A549 treated with AZD9567 at 1 μM for 4 hours (cell line): ENCODE measurements around the gene C1RL. TPM values are rescaled to one million over a fixed set of nuclear protein-coding genes. Genes with fewer than 3 reads are reported as not detected.

ENCODE experiments used
- total RNA-seq: library from RNA; stranded (reverse); fragments of 200-300 nt; extraction: Qiagen RNA extraction; gene quantifications from 5 replicates; pipeline ENCODE4 v1.2.3, GENCODE V29; 2022; ENCODE audit not compliant: insufficient read depth

C1RL gene, protein sequence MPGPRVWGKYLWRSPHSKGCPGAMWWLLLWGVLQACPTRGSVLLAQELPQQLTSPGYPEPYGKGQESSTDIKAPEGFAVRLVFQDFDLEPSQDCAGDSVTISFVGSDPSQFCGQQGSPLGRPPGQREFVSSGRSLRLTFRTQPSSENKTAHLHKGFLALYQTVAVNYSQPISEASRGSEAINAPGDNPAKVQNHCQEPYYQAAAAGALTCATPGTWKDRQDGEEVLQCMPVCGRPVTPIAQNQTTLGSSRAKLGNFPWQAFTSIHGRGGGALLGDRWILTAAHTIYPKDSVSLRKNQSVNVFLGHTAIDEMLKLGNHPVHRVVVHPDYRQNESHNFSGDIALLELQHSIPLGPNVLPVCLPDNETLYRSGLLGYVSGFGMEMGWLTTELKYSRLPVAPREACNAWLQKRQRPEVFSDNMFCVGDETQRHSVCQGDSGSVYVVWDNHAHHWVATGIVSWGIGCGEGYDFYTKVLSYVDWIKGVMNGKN
- 10.8 to 17.2 TPM (median 13.2 TPM) in 5 replicates for total RNA-seq

DNA sequence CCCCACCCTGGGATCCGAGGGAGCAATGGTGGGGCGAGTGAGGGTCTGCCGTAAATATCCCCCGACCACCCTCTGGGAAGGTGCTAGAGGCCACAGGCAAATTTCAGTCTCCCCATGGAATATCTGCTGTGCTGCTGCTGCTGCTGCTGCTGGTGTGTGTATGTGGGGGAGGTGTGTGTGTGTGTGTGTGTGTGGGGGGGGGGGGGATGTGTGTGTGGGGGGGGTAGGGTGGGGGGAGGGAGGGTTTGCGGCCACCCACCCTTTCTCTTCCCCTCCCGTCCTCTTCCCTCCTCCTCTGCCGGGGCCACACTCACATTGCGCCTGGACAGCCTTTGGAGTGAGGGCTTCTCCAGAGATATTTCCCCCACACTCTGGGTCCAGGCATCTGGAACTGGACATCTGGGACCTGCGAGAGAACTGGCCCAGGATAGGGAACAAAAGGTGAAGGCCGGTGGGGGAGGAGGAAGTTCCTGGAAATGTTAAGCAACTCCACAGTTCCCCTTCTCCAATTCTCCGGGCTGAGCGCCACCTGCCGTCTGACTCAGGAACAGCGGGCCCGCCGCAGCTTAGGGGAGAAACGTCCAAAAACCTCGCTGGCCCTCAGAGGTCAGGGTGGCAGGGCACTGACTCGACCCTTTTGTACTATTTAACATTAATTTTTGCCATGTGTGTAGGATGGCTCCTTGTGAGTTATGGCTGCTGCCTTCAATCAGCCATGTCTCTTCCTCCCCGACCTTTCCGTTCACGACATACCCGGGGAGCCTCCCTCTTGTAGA, at the start of gene C1RL:
C1RL (minus strand) TSS at position 419 of the 776 bp plus-strand sequence; CDS start at position 385, 34 bp downstream.

DNA sequence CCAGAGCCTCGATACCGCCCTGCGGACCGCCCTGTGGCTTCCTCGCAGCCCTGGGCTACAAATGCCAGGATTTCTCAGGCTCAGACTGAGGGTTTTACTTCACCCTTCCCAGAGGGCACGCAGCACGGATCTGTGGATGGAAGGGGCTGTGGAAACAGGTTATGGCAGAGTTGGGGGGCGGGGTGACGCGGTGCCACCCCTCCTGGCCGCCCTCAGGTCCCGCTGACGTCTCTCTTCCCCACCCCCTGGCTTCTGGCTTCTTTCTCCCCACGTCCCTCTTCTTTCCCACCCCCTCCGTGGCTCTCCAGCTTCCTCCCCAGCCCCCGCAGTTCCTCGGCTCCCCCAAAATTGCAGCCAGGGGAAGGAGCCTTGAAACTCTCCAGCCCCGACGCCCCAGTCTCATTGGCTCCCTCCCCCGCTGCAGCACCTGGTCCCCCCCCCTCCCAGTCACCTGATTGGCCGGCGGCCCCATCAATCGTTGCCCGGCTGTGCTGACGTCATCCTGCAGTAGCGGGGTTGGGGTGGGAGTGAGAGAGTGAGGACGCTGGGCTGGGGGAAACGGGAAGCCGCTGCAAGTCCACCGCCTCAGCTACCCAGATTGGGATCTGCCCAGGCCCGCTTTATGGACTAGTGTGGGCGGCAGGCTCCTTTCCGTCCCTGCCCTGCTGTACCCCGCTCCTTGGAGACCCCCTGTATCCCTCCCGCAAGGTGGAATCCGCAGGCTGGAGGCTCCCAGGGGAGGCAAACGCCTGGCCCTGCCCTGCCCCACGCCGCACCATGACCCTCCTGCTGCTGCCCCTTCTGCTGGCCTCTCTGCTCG, 21.1 kb upstream of the C1RL start, which contains the start of gene CLSTN3:
CLSTN3 (plus strand) TSS at position 500 of the 820 bp plus-strand sequence; CDS start at position 778, 278 bp downstream.

DNA sequence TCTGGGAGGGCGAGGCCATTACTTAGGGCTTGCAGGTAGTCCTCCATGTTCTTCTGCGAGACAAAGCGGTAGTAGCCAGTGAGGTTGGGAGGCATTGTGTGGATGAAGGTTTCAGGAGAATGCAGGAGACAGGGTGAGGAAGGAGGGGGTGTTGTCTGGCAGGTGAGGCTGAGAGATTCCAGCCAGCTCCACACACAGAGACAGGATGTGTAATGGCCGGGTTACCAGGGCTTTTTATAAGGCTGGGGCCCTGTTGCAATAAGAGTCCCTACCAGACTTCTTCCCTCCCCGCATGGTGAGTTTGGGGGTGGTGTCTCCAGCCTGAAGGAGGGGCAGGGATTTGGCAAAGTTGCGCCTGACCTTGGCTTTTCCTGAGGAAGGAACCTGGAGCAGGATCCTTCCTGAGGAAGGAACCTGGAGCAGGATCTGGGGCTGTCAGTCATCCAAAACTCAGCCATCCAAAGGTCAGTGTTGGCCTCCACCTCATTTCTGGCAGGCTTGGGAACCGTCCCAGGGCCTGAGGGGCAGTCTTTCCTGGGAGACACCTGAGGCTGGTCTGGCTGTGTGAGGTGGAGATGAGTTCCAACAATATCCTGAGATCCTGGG, 19.8 kb upstream of the C1RL start, which contains the start of gene RBP5:
RBP5 (minus strand) TSS at position 209 of the 606 bp plus-strand sequence; CDS start at position 95, 114 bp downstream.

DNA sequence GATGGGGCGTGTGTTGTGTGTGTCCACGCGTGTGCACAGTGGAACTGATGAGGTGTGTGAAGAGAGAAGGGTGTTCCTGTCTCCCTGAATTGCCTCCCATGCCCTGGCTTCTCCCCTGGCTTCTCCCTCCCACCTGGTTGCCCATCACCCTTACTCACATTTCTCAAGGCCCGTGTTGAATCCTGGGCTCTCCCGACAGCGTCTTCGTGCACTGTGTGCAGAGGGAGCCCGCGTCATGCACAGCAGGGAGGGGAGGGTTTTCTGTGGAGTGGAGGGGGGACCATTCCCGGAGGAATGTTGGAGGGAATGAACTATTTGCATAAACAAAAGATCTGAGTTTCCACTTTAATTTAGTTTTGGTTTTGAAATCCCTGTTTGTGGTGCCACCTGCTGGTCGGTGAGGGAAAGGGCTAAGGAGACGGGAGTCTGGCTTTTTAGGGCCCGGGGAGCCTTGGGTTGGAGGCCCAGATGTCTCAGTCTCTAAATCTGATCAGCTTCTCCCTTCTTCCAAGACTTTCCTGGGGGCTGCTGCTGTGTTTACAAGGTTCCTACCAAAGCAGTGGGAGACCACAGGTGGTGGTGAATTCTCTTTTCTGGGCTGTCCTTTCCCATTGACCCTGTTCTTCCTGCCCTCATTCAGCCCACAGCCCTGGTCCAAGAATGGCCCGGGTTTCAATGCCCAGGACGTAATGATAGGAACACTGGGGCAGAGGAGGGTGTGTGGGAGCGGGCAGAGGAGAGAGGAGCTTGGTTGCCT, 16.6 kb downstream of the C1RL start, which contains the start of gene C1R:
C1R (minus strand) TSS at position 217 of the 757 bp plus-strand sequence; CDS start at position 160, 57 bp downstream.

DNA sequence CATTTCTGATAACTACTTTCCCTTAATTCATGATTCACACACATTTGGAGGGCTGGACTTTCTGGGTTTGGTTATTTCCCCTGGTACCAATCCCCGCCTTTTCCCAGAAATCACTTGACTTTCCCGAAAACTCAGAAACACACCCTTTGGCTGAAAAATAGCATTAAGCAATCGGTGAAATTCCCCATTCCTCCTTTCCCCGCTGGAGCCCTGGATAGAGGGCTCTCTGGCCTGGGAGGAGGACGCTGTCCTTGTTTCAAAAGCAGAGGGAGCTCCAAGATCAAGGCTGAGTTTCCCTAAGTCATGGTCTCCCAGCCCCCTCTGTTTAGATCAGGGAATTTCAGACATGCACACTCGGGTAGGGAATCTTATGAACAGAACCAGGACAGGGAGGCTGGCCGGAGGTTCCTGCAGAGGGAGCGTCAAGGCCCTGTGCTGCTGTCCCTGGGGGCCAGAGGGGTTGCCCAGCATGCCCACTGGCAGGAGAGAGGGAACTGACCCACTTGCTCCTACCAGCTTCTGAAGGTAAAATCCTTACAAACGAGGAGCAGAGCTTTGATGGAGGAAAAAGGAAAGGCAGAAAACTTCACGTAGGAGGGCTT, 48.6 kb downstream of the C1RL start, which contains the start of gene C1S:
C1S (plus strand) TSS at position 366 of the 602 bp plus-strand sequence. CDS start 1,195 bp downstream, outside the sequence.

Other genes starting within 250 kb of the C1RL start
- gene TPI1, start 241.7 kb downstream of the C1RL start, total RNA-seq: 1,375 to 1,687 TPM (median 1,661 TPM) in 5 replicates
- gene SPSB2, start 235.9 kb downstream of the C1RL start, total RNA-seq: 21.0 to 30.0 TPM (median 28.3 TPM) in 5 replicates
- gene LRRC23, start 204.4 kb downstream of the C1RL start, total RNA-seq: 15.3 to 19.8 TPM (median 16.2 TPM) in 5 replicates
- 30.6 to 40.9 TPM (median 38.3 TPM) in 5 replicates for gene ENO2, start 194.6 kb downstream of the C1RL start, total RNA-seq
- gene ATN1, start 181.3 kb downstream of the C1RL start, total RNA-seq: 47.5 to 69.4 TPM (median 68.1 TPM) in 5 replicates
- not detected in 5 replicates for gene RNU7-1, start 165.4 kb downstream of the C1RL start, total RNA-seq
- 259 to 307 TPM (median 297 TPM) in 5 replicates for gene C12orf57, start 165.2 kb downstream of the C1RL start, total RNA-seq
- 10.5 to 25.7 TPM (median 11.5 TPM) in 5 replicates for gene PTPN6, start 157.9 kb downstream of the C1RL start, total RNA-seq
- gene PHB2, start 138.6 kb downstream of the C1RL start, total RNA-seq: 290 to 340 TPM (median 329 TPM) in 5 replicates
- gene EMG1, start 138.3 kb downstream of the C1RL start, total RNA-seq: 53.4 to 60.9 TPM (median 56.4 TPM) in 5 replicates
- 27.5 to 38.6 TPM (median 29.5 TPM) in 5 replicates for gene LPCAT3, start 90.7 kb downstream of the C1RL start, total RNA-seq
- 39.1 to 53.4 TPM (median 42.2 TPM) in 5 replicates for gene C1S, start 48.5 kb downstream of the C1RL start, total RNA-seq
- 26.0 to 42.6 TPM (median 27.5 TPM) in 5 replicates for gene C1R, start 16.8 kb downstream of the C1RL start, total RNA-seq
- gene RBP5, start 19.7 kb upstream of the C1RL start, total RNA-seq: not detected in 5 replicates
- 13.4 to 19.7 TPM (median 15.2 TPM) in 5 replicates for gene CLSTN3, start 21.2 kb upstream of the C1RL start, total RNA-seq
- gene PEX5, start 80.5 kb upstream of the C1RL start, total RNA-seq: 26.5 to 31.2 TPM (median 30.5 TPM) in 5 replicates
- gene ACSM4, start 194.9 kb upstream of the C1RL start, total RNA-seq: not detected in 5 replicates